HG02943 (cell line): ENCODE measurements around the gene SEMA4D.

Source experiments
- ATAC-seq: cut with Tn5 transposase; IDR thresholded peaks from one replicate; pipeline ENCODE4 v1.9.1; 2021; ENCODE audit warnings: mild to moderate bottlenecking, low read depth, moderate library complexity; ENCODE audit not compliant: unreplicated experiment

The SEMA4D gene

DNA sequence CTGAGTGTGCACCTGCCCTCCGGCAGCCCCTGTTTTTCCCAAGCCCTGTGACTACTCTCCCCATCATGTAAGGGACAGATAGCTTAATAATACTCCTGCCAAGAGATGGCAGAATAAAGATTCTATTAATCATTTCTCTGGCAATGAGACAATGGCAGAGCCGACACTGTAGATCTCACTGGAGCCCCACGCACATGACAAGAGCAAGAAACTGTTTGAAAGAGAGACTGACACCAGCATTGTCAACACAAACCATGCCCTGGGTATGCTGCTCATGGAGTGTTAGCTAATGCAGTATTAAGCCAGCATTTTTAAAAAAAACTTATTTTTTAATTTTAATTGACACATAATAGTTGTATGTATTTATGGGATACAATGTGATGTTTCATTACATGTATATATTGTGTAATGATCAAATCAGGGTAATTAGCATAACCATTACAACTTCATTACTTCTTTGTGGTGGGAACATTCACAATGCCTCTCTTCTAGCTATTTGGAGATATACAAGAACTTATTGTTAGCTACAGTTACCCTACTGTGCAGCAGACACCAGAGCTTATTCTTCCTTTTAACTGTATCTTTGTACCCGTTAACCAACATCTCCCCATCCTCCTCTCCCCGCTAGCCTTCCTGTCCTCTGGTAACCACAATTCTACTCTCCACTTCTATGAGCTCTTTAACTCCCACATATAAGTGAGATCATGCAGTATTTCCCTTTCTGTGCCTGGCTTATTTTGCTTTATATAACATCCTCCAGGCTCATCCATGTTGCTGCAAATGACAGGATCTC, 31.5 kb upstream of the SEMA4D start:
- ATAC-seq = no peak

DNA sequence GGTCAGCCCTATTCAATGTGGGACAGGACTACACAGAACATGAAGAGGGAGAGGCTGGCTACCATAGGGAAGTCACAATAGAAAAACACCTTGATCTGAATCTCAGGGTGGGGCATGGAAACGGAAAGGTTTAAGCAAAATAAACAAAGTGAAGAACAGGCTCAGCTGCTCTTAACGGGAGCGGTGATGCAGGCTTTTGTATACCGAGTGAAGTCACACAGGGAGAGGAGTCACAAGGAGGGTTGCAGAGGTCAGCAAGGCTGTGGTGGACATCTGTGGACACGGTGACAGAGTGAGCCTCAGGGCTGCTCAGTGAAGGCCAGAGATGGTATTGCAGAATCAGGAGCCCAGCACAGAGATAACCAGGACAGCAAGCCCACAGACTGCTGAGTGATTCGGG, 30.6 kb upstream of the SEMA4D start:
- ATAC-seq = no peak

DNA sequence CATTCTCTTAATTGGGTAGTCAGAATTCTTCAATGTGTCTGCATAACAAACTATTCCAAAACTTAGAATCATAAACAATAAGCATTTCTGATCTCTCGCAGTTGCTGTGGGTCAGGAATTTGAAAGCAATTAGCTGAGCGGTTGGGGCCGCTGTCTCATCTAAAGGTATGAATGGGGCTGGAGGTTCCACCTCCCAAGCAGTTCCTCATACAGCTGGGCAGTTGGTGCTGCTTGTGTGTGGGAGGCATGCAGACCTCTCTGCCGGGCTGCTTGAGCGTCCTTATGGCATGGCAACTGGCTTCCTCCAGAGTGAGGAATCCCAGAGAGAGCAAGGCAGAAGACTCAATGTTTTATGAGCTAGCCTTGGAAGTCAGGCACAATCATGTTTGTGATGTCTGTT, 30.2 kb upstream of the SEMA4D start:
- no peak for ATAC-seq

DNA sequence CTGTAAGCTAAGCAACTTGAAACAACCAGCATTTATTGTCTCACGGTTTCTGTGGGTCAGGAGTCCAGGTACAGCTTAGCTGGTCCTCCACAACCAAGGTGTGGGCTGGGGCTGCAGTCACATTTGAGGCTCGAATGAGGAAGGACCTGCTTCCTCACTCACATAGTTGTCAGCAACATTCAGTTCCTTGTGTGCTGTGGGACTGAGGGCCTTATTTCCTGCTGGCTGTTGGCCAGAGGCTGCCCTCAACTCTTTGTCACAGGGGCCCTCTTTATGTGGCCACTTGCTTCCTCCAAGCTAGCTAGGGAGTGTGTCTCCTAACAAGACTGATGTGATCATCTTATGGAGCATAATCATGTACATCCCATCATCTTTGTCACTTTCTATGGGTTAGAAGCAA, 29.2 kb upstream of the SEMA4D start:
- ATAC-seq = no peak

DNA sequence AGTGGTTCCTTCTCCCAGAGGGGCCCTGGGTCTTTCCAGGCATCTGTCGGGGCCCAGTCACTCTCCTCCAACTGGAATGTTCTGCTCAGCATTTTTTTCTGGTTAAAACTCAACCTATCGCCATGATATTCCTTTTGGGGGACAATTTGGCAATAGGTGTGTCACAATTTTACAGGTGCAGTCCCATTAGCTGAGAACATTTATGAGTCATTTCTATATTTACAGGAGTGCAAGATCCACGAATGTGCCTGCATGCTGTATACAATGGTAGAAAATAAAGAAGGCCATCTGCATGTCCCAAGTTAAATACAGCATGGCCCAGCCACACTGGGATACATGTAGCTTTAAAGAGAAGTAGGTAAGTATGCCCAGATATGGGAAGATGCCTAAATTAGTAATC, 28.8 kb upstream of the SEMA4D start:
- no peak for ATAC-seq

DNA sequence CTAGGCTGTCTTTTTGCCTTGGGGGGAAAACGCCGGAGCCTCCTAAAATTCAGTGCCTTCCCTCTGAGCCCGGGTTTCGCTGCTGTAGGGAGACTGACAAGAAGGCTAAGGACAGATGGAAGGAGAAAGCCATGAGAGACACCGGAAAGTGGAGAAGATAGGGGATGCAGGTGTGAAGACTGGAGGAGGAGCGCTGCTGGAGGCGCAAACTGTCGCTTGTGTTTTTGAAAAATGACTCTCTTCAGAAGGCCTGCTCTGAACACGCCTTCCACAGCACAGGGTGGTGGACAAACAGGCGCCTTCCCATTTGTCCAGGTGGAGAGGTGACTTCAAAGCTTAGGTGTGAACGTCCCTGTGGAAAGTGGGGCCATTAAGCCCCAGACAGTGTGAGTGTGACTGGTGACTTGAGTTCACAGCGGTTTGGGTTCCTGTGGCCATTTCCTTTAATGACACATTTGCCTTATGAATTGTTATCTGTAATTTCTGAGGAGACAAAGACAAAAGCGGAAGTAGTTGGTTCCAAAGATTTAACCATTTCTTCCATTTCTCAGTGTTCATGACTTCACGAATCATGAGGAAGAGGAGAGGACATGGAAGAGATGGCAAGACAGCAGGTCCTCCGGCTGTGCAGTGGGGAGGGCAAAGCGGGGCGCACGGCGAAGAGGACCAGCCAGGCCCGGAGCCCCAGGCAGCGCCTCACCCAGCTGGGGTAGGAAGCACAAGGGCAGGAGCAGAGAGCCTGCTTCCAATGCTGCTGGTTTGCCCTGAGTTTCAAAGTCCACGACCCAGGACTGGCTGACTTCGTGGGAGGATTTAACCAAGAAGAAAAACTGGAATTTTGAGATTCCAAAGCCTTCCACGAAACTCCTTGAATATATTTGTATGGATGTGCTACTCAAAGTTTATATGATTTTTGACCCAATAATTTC, 27.8 kb upstream of the SEMA4D start:
- ATAC-seq = no peak

DNA sequence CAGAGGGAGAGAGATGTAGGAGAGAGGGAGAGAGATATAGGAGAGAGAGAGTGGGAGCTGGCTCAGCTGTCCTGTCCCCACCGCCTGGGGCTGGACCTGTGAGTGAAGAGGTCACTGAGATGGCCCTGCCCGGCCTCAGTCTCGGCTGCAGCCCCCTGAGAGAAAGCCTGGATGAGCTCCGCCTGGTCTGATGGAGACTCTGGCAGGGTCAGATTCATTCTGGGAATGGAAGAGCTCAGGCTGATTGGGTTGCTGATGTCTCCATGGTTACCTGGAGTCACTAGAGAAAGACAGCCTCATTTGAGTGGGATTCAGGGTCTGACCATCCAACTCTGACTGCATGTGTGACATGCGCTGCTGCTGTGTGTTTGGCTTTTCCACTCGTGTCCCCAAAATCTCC, 27.1 kb upstream of the SEMA4D start:
- ATAC-seq = no peak

DNA sequence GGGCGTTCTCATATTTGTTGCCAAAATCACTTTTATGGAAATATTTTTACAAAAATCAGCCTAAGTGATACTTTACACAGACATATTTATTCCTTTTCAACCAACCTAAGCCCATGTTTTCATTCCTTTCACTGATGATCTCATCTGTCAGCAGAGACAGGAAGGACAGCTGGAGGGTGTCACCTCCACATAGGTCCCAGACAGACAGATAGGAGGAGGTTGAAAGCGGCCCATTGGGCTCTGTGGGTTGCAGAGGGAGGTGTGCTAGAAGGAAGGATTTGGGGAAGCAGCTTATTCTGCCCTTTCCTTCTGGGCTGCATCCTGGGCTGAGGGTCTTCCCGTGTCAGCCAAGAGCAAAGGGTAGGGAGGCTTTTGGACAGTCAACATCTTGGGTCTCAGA, 26.0 kb upstream of the SEMA4D start:
- no peak for ATAC-seq

DNA sequence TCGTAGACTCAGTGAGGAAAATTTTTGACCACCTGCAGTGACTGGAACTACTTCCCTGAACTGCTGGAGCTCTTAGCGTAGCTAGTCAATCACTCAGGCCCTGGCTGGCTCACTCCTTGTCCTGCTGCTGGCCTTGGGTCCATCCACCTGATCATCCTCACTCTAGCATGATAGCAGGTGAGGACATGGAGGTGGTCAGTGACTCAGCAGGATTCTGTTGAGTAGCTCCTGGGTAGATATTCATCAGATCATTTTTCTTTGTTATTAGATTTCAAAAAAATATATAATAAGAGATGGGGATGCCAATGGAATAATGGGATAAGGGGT, 25.0 kb upstream of the SEMA4D start:
- ATAC-seq = no peak

DNA sequence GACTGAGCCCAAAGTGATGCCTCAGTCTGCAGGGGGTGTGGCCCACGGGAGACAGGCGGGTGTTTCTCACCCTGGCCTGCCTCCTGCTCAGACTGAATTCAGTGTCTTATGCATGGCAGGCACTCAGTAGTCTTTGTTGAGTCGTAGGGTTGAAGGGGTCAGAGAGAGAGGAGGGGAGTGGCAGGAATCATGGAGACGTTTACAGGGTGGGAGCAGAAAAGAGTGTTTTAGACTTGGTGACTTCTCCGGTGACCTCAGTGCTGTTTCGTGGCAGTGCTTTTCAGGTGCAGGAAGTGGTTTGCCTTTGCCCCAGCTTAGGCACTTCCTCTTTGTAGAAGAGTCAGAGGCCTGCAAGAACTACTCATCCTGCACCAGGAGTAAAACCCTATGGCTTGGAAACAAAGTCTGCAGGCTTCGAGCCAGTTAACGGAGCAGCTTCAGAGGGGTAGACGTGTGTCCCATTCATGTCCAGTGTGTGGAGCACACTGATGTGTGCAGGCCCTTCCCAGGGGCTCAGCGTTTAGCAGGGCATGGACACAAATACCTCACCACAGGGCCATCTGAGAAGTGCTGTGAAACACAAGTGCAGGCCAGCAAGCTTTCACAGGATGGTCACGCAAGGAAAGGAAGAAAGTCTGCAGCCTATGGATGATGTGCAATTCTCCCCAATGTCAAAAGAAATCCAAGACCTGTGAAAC, 24.5 kb upstream of the SEMA4D start:
- peak; percentile 88 for ATAC-seq

DNA sequence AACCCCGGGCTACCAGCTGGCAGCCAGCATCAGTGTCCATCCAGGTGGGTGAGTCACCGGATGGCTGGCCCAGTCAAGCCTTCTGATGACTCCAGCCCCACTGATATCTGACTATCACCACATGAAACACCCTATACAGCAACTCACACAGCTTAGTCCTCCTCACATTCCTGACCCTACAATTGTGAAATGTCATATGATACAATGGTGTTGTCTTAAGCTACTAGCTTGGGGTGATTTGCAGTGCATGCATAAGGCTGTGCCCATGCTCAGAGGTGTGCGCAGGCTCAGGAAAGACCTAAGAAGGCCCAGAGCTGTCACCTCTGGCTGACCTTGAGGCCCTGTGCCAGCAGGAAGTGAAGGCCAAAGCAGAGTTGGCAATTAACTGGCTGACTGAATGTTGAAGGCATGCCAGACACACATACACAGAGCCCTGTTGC, 21.5 kb upstream of the SEMA4D start:
- ATAC-seq = no peak

DNA sequence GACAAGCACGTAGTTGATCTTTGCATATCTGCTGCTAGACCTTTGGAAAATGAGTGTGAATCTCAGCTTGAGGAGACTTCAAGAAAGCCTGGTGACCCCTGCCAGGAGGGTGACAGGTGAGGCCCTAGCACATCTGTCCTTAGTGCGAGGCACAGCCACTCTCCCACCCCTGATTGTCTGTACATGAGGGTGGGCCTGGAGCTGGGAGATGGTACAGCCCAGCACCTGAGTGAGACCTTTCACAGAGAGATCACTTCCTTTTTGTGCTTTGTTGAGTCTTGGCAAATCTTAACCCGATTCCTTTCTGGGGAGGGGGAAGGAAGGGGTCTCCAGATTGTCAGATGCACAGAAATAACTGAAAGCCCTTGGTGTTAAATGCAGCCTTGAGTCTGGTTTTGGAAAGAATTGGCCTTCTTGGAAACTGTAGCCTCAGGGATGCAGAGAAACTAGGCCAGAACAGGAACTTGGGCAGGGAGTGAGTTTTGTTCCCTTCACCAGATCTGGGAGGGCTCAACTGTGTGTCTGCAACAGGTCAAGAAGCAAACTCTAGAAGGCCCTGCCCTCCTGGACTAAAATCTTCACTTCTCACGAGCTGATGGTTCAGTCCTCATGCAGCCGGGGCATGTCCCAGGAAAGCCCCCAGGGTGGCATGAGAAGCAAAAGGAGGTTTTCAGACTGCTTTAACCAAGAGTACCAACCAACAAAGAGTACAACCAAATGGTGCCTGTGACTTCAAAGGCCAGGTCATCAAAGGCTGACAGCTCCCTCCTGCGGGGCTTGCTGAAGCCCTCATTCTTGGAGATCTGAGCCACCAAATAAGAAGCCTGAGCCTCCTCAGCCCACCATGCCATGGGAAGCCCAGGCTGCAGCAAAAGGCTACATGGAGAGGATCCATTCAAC, 20.8 kb upstream of the SEMA4D start:
- ATAC-seq = no peak

DNA sequence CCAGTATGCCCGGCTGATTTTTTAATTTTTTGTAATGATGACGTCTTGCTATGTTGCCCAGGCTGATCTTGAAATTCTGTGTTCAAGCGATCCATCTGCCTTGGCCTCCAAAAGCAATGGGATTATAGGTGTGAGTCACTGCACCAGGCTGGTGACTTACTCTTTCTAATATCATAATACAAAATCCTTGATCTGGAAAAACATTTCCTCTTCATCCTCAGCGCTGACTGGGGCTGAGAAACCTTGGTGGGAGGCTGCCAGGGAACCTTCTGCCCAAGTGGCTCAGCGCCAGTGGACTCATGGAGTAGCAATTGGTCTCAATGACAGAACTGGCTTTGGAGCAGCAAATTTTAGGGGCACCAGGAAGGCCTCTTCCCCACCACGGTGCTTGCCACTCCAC, 17.5 kb upstream of the SEMA4D start:
- no peak for ATAC-seq

DNA sequence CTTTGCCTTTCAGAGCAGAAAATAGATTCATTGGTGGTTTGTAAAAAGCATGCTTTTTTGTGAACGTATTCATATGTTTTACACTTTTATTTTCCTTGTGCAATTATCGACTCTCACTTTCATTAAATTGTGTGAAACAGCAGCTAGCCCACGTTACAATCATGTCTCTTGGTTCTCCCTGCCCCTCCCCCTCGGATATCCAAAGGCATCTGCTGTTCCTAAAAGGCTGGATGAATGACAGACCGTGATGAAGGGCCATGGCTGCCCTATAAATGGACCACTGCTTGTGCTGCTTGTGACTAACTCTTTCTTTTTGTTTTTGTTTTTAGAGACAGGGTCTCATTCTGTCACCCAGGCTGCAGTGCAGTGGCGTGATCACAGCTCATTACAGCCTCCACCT, 17.0 kb upstream of the SEMA4D start:
- ATAC-seq = no peak

DNA sequence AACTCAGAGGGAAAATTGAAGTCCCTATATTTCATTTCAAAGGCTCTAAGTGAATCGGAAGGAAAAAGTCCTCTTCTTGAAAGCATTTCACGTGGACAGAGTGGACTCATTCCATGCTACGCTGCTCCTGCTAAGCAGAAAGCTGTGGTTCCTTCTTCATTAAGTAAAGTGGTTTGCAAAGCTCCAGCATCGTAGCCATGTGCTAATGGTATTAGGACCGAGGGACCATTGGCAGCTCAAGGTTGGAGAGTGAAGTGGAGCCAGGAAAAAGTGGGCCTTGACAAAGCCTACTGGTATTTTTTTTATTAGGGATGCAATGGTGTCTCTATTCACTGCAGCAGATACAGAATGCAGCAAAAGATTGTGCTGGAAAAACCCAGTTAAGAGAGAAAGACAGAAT, 16.4 kb upstream of the SEMA4D start:
- ATAC-seq = no peak

DNA sequence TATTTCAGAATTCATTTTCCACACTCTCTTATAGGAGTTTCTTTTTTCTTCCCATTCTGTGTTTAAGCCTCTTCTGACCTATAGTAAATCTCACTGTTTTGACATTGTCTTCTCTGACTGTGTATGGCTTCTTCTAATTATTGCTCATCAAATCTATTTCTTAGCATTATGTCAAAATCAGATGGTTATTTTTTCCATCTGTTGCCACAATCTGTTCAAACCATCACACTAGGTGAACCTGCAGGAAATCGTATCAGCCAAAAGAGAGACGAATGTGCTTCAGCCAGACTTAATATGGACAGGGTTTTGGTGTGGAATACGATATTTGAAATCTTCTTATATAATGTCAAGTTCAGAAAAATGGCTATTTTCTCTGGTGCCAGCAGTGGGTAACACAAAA, 15.9 kb upstream of the SEMA4D start:
- no peak for ATAC-seq

DNA sequence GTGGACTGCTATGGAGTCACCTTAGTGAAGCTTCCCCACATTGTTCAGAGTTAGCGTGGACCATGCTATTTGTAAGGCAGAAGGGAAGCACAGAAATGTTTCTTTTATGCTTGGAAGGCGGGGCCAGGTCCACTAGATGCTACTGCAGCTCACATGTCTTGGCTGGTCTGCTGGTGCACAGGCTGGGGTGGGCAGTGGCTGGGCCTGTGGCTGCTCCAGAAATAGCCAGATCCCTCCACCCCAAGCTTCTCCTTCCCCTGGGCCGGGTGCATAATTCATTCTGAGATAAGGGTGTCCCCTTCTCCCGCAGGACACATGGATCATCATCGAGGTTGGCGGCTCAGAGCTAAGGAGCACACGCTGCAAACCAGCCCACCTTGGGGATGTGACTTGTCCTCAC, 14.5 kb upstream of the SEMA4D start:
- no peak for ATAC-seq

DNA sequence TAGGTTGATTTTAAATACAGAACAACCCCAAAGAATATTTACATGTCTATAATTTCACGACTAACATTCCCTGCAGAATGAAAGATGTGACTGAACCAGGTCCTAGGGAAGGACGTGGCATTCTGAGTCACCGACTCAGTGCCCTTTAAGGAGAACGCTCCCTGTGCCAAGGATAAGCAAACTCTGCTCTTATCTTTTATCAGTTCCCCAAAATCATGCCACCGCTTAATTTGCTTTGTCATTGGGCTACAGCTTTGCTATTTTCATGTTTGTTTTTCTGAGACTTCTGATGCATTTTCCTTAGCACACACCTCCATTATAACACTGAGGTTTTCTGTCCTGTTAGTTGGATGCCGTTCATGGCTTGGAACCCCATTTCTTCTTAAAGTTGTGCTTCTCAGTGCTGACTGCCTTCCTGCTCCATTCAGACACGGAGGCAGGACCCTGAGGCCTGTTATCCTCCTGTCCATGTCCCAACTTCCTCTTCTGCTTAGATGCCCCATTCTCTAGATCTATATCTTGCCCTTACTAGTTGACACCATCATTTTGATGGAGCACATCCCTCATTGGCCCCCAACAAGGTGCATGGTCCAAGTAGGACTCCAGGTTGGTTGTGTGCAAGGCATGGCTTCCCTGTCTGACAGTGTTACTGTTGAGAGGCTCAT, 11.2 kb upstream of the SEMA4D start:
- ATAC-seq = no peak

DNA sequence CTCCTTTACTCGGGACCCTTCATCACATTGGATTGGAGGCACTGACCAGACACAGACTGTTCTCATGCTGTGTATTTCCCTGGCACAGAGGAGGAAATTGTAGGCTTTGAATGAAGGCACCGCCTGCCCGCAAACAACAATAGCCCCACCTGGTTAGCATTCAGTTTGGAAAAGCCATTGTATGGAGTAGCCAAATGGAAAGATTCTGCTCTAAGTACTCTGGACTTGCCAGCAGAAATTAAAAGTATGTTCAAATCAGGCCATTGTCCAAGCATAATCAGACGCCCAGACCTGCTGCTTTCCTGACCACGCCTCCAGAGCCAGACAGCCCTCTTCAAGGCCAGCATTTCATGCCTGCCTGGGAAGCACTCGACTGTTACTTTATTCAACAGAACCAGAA, 8.0 kb upstream of the SEMA4D start:
- ATAC-seq = no peak

DNA sequence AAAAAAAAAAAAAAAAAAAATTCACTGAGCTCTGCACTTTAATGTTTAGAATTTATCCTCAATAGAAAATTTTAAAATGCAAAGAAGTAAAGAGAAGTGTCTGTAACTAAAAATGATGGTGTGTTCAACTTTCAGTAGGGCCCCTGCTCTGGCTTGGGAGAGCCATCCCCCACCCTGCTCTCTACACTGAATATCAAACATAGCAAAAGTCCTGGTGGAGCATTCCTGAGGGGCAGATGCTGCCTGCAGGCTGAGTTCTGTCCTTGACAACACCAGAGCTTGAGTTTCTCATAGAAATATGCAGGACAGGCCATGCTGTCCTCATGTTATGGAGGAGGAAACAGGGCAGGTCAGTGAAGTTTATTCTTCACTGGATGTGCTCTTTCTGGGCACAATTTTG, 7.1 kb upstream of the SEMA4D start:
- ATAC-seq = no peak
